Activated CD4-positive, CD25-positive, alpha-beta regulatory T cell treated with anti-CD3 and anti-CD28 coated beads, Interleukin-2, amount 50 U/mL, for 72 hours (primary cell): Measurements from ENCODE around the gene MFN2.
"Not testable (repeated sequence)": the region's sequence is repeated elsewhere in the genome, so short reads cannot be mapped to it uniquely, and the experiment has no call there.

Experiments used
- DNase-seq: peaks from one replicate; pipeline ENCODE4 v3.0.0; 2021

Gene MFN2

GRCh38 chr1:12001249-12001917 is 21.1 kb downstream of the MFN2 start:
- peak; percentile 51 for DNase-seq

DNA sequence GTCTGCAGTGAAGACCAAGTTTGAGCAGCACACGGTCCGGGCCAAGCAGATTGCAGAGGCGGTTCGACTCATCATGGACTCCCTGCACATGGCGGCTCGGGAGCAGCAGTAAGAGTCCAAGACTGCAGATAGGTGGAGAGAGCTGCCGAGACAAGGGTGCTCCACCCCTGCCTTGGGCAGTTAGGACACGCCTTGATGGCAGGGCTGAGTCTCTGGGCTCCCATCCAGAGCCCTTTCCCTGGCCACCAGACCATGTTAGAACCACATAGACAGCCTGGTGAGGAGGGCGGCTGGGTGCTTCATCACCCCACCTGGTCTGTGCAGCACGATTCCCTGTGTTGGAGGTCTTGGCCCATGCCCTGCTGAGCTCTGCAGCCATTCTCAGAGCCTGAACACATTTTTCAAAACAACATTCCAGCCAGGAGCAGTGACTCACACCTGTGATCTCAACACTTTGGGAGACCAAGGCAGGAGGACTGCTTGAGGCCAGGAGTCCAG is 21.8 kb downstream of the MFN2 start:
- no peak for DNase-seq

DNA sequence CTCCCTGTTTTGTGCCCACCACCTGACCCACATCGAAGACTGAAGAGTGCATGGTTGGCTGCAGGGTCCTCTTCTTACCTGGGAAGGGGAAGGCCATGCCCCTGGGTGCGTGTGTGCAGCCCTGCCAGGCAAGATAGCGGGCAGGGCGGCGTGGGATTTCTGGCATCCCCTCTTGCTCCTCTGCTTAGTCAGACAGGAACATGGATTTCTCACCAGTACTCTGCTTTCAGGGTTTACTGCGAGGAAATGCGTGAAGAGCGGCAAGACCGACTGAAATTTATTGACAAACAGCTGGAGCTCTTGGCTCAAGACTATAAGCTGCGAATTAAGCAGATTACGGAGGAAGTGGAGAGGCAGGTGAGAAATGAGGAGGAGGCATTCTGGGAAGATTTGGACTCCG is 23.5 kb downstream of the MFN2 start:
- no peak for DNase-seq

DNA sequence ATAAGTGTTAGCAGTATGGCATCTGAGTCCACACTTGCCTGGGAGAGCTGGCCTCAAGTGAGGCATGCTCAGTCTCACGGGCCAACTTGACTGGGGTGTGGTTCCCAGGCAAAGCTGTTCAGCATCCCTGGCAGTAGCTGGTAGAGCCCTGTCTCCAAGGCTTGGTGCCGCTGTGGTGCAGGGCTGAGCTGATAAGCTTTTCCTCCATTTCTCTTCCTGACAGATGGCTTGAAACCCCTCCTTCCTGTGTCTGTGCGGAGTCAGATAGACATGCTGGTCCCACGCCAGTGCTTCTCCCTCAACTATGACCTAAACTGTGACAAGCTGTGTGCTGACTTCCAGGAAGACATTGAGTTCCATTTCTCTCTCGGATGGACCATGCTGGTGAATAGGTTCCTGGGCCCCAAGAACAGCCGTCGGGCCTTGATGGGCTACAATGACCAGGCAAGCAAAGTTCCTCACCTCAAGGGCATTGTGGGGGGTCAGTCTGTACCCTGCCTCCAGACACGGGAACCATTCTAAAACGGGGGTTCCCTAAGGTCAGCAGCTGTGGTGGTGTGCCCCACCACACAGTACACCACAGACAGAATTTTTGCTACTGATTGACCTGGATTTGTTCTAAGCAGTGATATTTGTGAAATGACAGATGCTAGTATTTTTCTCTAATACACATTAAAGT is 25.4 kb downstream of the MFN2 start:
- DNase-seq = no peak

GRCh38 chr1:12006167-12006921 is 26.1 kb downstream of the MFN2 start:
- DNase-seq = no peak

- DNase-seq = no peak
Observed at GRCh38 chr1:12007204-12007603, 27.0 kb downstream of the MFN2 start.

DNA sequence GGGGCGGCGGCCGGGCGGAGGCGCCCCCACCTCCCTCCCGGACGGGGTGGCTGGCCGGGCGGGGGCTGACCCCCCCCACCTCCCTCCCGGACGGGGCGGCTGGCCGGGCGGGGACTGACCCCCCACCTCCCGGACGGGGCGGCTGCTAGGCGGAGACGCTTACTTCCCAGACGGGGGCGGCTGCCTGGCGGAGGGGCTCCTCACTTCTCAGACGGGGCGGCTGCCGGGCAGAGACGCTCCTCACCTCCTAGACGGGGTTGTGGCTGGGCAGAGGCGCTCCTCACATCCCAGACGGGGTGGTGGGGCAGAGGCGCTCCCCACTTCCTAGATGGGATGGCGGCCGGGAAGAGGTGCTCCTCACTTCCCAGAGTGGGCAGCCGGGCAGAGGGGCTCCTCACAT is 28.1 kb downstream of the MFN2 start:
- DNase-seq = not testable (repeated sequence)

DNA sequence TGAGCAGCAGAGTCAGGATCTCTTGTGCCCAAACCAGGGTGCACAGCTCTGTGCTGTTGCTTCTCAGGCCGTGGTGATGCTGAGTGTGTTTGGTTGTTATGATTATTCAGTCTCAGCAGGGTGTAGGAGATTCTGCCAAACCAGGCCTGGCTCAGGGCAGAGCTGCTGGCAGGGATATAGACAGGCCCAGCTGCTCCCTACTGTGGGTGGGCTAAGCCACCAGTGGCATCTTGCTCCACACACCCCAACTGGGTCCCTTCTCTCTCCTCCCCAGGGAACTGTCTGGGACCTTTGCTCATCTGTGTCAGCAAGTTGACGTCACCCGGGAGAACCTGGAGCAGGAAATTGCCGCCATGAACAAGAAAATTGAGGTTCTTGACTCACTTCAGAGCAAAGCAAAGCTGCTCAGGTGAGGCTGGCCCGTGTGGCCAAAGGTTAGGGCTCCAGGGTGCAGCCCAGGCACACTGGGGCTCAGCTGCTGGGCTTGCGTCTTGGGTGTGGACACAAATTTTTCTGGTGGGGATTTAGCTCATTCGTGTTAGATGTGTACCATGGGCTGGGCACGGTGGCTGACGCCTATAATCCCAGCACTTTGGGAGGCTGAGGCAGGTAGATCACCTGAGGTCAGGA is 29.2 kb downstream of the MFN2 start:
- DNase-seq = no peak

DNA sequence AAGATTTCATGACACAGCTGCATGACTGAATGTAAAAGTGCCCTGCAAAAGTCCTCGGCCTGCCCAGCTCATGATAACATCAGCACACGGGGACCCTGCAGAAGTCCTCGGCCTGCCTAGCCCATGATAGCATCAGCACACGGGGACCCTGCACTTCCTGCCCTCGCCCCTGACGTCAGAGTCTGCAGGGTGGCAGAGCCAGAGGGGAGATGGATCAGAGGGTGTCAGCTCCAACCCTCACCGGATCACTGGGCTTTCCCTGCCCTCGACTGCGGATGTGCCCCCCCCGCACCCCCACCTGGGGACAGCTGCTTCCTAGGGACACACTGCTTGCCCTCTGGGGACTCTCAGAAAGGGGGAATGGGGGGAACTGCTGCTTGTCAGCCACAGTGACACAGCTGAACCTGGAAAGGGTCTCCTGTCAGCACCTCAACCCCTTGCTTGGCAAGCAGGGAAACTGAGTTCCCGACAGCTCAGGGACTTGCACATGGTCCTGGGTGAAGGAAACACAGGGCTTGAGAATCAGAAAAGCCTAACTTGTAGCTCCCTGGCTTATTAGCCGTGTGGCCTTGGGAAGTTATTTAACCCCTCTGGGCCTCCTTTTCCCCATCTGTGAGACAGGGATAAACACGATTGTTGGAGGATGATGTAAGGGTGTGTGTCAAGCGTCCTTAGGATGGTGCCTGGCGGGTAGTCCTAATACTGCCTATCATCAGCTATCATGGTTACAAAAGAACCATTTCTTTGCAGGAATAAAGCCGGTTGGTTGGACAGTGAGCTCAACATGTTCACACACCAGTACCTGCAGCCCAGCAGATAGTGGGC is 30.7 kb downstream of the MFN2 start:
- no peak for DNase-seq

DNA sequence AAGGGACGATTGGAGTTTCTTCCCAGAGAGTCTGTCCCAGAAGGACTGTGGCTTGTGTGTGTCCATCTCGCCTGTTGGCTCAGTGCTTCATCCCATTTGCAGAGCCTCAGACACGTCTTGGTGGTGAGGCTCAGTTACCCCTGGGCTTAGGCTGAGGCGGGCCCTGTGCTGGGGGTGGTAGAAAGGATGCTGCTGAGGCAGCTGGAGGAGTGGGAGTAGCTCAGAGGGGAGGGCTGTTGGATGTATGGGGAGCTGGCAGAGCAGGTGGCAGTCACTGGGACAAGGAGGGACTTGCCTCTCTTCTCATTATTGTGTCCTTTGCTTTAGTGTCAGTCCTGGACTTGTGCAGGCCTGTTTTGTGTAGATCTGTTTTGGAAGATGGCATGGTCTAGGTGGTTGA is 31.8 kb downstream of the MFN2 start:
- DNase-seq = no peak

DNA sequence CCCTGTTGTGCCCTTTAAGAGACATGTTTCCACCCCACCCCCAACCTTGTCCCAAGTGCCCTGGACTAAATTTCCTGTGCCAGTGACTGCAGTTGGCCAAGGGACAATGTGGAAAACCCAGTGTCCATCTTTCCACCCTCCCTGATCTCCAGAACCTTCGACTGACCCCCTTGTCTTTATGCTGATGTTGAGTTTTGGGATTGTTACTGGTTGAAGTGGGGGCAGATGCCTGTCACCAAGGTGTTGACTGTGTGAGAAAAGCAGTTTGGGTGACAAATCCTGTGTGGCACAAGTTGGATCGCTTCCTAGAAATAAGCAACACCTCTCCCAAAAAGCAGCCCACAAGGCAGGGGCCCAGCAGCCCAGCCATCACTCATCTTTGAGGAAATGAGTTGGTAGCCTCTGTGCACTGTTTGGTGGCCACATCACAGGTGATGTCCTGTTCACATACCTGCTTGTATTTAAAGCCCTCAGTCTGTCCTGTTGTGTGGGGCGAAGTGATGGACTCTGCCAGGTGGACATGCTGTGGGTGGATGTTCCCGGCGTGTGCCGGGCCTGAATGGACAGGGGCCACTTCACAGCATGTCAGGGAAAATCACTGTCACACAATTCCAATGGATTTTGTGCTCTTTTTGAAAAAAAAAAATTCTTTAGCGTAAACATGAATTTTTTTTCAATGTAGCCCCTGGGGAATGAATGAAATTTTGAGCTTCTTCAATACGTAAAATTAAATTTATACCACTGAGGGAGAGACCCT is 32.5 kb downstream of the MFN2 start:
- DNase-seq = no peak

GRCh38 chr1:12014141-12014991 is 34.1 kb downstream of the MFN2 start:
- no peak for DNase-seq

- no peak for DNase-seq
Observed at GRCh38 chr1:12015001-12015491, 34.8 kb downstream of the MFN2 start.

DNA sequence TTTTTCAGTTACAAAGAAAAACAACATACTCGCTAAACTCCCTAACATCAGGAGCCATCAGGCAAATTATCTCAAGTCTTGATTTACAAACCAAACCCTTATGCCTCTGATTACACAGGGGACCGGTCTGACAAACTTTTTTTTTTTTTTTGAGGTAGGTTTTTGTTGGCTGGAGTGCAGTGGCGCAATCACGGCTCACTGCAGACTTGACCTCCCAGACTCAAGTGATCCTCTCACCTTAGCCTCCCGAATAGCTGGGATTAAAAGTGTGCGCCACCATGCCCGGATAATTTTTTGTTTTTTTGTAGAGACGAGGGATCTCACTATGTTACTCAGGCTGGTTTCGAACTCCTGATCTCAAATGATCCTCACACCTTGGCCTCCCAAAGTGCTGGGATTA is 35.3 kb downstream of the MFN2 start:
- no peak for DNase-seq

DNA sequence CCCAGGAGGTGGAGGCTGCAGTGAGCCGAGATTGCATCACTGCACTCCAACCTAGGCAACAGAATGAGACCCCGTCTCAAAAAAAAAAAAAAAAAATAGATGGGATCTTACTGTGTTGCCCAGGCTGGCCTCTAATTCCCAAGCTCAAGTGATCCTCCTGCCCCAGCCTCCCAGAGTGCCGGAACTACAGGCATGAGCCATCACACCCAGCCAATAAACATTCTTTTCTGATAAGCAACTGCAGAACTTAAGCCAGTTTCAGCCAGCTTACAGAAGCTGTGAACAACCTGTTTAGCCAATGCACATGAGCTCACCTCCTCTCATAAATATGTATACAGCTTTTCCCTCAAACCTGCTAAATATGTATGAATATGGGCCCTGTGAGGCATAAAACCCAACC is 35.9 kb downstream of the MFN2 start:
- no peak for DNase-seq

DNA sequence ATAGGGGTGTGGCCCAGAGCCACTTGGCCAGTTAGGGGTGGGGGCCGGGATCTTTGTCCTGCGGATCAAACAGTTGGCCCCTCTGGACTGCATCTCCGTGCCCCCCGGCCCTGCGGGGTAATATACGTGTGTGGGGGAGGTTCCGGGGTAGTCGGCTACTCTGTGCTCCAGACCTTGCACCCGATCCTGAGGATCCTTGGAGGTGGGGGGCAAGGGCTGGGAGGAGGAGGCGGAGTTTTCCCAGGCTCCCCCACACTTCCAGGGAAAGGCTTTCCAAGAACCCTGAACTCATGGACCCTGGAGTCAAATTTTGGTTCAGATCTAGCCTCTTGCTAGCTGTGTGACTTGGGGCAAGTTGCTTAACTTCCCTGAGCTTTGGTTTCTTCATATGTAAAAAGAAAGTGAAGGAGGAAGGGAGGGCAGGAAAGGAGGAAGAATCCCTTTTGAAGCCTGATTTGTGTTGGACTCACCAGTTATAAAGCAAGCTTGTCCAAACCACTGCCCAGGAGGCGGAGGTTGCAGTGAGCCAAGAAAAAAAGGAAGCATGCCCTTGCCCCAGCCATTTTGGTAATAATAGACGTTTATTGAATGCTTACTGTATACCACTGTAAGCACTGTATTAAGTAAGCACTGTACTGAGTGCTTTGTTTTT is 39.7 kb downstream of the MFN2 start:
- no peak for DNase-seq

GRCh38 chr1:12021616-12022015 is 41.4 kb downstream of the MFN2 start:
- no peak for DNase-seq

DNA sequence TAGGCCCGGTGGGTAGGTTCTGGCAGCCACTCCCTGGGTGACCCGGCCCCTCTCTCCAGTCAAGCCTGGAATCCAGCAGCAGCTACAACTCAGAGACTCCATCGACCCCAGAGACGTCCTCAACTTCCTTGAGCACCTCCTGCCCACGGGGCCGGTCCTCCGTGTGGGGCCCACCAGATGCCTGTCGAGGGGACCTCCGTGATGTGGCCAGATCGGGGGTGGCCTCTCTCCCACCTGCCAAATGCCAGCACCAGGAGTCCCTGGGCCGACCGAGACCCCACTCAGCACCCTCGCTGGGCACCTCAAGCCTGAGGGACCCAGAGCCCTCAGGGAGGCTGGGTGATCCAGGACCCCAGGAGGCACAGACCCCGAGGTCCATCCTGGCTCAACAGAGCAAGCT is 41.8 kb downstream of the MFN2 start:
- no peak for DNase-seq

- DNase-seq = no peak
Observed at GRCh38 chr1:12026586-12026985, 46.3 kb downstream of the MFN2 start.

DNA sequence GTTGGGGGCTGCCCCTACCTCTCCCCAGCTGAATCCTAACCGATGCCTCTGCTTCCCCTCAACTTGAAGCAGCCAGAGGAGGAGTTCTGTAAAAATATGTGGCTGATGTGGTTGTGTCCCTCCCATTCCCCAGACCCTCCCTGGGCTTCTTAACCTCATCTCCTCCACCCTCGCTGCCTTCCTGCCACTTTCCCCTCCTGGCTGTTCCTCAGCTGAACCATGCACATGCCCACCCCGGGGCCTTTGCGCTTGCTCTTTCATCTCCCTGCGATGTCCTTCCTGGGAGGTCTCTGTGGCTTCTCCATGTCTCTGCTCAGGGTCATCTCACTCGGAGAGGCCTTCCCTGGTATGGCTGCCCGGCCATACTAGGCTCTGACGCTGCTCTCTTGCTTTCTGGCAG is 48.0 kb downstream of the MFN2 start:
- DNase-seq = no peak
